BE2C (cell line): Measurements from ENCODE around the gene FAH.

Experiments
- DNase-seq: peaks from one replicate; pipeline ENCODE4 v3.0.0-alpha.2; 2020
- H3K27me3 ChIP-seq: fragments of 250-450 bp; sonication (Bioruptor Pico); 2 replicates; pipeline ENCODE4 v1.5.1; 2020; ENCODE audit warnings: mild to moderate bottlenecking
- H3K36me3 ChIP-seq: fragments of 250-450 bp; sonication (Bioruptor Pico); 2 replicates; pipeline ENCODE4 v1.5.1; 2020; ENCODE audit warnings: mild to moderate bottlenecking
- H3K4me1 ChIP-seq: fragments of 250-450 bp; sonication (Bioruptor Pico); 2 replicates; pipeline ENCODE4 v1.5.1; 2020
- H3K4me3 ChIP-seq: 2 replicates; pipeline ENCODE4 v1.5.1; 2011; ENCODE audit warnings: low read depth, low read length
- H3K9me3 ChIP-seq: fragments of 250-450 bp; sonication (Bioruptor Pico); 2 replicates; pipeline ENCODE4 v1.5.1; 2020
- TF ChIP-seq, protein P1 (sequence below): IDR thresholded peaks from 2 replicates; pipeline ENCODE4 v1.5.1; 2012; ENCODE audit warnings: mild to moderate bottlenecking, low read depth, low read length

FAH gene

DNA sequence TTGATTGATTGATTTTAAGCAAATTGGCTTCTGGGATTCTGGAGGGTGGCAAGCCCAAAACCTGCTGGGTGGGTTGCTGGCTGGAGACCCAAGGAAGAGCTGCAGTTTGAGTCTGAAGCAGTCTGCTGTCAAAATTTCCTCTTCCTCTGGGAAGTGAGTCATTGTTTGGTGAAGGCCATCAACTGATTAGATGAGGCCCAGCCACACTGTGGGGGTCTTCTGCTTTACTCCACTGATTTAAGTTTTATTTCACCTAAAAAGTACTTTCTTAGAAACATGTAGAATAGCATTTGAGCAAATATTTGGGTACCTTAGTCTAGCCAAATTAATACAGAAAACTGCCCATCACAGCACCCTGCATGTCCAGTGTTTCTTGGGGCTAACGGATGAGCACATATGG is 33.8 kb downstream of the FAH start:
- Histone ChIP-seq H3K4me1 (no peaks in the 10 kb centered on the region), H3K27me3 (no peaks in the 10 kb centered on the region), H3K36me3 (no peaks in the 10 kb centered on the region), H3K9me3 (no peaks in the 10 kb centered on the region), H3K4me3 (no peak overlapping the region)
- no peak for DNase-seq
- TF ChIP-seq, protein P1, sequence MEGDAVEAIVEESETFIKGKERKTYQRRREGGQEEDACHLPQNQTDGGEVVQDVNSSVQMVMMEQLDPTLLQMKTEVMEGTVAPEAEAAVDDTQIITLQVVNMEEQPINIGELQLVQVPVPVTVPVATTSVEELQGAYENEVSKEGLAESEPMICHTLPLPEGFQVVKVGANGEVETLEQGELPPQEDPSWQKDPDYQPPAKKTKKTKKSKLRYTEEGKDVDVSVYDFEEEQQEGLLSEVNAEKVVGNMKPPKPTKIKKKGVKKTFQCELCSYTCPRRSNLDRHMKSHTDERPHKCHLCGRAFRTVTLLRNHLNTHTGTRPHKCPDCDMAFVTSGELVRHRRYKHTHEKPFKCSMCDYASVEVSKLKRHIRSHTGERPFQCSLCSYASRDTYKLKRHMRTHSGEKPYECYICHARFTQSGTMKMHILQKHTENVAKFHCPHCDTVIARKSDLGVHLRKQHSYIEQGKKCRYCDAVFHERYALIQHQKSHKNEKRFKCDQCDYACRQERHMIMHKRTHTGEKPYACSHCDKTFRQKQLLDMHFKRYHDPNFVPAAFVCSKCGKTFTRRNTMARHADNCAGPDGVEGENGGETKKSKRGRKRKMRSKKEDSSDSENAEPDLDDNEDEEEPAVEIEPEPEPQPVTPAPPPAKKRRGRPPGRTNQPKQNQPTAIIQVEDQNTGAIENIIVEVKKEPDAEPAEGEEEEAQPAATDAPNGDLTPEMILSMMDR = no peak

DNA sequence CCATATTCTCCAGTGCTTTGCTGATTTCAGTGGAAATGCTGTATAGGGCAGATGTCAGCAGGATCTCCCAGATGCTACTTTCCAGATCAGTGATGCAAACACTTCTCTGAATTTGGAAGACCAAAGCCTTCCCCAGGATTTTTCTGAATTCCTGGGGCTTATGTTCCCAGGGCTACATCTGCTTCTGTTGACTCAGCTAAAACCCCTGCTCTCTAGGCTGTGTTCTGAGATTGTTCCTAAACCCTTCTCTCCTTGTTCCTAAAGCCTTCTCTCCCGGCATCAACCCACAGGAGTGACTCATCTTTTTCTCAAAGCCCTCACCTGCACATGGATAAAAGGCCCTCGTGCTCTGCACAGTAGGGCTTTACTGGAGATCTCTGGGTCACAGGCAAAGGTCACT is 35.5 kb downstream of the FAH start:
- DNase-seq = no peak
- Histone ChIP-seq H3K9me3 (no peaks in the 10 kb centered on the region), H3K36me3 (no peaks in the 10 kb centered on the region), H3K4me3 (no peak overlapping the region), H3K4me1 (no peaks in the 10 kb centered on the region), H3K27me3 (no peaks in the 10 kb centered on the region)
- TF ChIP-seq, protein P1 = no peak

DNA sequence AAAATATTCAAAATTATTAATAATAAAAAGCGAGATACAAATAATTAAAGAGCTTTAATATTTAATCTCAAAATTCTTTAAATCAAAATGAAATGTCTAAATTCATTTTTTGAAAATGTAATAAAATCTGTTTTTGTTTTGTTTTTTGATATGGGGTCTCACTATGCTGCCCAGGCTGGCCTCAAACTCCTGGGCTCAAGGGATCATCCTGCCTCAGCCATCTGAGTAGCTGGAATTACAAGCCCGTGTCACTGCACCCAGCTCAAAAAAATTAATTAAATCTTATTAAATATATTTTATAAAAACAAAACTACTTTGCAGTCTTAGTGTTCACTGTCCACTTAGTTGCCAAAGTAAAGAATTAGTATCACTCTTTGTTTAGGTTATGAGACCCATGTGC is 38.4 kb downstream of the FAH start:
- Histone ChIP-seq H3K36me3 (no peaks in the 10 kb centered on the region), H3K27me3 (no peaks in the 10 kb centered on the region), H3K9me3 (no peaks in the 10 kb centered on the region), H3K4me1 (no peaks in the 10 kb centered on the region; the same call in 1 of the 2 replicates), H3K4me3 (no peak overlapping the region)
- TF ChIP-seq, protein P1 = no peak
- DNase-seq = no peak

DNA sequence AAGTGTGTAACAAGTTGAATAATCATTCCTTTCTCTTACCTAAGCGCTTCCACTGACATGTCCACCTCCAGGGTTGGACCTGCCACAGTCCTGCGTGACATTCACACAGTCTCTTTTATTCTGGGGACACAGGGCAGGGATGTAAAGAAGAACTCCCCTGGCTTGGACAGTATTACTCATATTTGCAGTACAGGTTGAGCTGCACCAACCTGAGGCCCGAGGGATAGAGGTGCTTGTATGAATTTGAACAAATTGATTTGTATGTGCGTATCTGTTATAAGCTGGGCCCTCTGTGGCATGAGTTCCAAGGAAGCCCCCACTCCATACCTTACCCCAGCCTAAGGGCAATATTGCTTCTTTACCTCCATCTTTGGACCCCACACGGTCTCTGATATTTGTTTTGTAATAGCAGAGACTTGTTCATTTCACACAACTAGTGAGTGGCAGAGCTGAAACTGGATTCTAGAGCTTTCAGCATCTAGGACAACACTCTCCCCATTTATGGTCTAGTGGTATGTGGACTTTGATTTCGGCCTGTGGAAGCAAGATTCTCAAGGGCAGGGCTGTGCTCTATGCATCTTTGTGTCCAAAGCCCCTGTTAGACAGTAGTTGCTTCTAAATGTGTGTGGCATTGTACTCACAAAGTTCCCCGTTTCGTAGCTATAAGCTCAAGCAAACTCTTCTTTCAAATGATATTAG is 39.2 kb downstream of the FAH start:
- H3K36me3 ChIP-seq = no peaks in the 10 kb centered on the region
- no peak overlapping the region for H3K4me3 ChIP-seq
- H3K4me1 ChIP-seq = no peaks in the 10 kb centered on the region; the same call in 1 of the 2 replicates
- DNase-seq = no peak
- no peaks in the 10 kb centered on the region for H3K27me3 ChIP-seq
- no peaks in the 10 kb centered on the region for H3K9me3 ChIP-seq
- TF ChIP-seq, protein P1 = no peak

DNA sequence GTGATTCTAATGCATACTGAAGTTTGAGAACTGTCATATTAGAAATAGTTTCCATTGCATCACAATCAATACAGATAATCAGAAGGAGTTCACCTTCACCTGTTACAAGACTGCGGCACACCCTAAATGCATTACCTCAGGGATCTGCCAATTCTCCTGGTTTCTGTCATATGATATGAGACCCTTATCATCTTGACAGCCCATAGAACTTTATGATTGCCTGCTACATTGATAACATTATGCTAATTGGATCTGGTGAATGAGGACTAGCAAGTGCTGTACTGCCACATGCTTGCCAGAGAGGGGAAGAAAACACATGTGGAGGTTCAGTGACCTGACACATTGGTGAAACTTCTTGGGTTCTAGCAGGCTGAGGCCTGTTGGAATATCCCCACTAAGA is 41.4 kb downstream of the FAH start:
- Histone ChIP-seq H3K4me1 (no peaks in the 10 kb centered on the region; the same call in 1 of the 2 replicates), H3K36me3 (no peaks in the 10 kb centered on the region), H3K4me3 (no peak overlapping the region), H3K9me3 (no peaks in the 10 kb centered on the region), H3K27me3 (peaks cover under 1% of the 10 kb centered on the region; the same call in 1 of the 2 replicates)
- TF ChIP-seq, protein P1 = no peak
- DNase-seq = no peak

DNA sequence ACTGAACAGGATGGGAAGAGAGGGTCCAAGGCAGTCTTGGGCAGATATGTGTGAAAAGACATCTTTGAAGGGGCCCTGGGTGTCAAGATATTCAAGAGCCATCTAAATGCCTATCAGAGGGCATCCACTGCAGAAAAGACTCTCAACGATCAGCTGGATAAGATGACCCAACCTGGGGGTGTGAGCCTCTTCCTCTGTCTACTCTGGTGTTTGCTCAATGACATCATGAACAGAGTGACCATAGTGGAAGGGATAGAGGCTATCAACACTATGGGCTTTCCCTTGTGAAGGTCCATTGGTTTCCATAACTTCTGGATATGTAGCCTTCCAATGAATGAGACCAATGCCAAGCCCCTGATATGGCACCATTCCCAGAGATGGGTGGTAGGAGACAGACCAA is 42.1 kb downstream of the FAH start:
- Histone ChIP-seq H3K9me3 (no peaks in the 10 kb centered on the region), H3K36me3 (no peaks in the 10 kb centered on the region), H3K27me3 (peaks cover 5% of the 10 kb centered on the region; the same call in 1 of the 2 replicates), H3K4me3 (no peak overlapping the region), H3K4me1 (no peaks in the 10 kb centered on the region; the same call in 1 of the 2 replicates)
- TF ChIP-seq, protein P1 = no peak
- DNase-seq = no peak
